ENCODE results near the gene DMD. TPM values are rescaled to one million over a fixed set of nuclear protein-coding genes. Genes with fewer than 3 reads are reported as not detected.
"Not testable (repeated sequence)": the region's sequence is repeated elsewhere in the genome, so short reads cannot be mapped to it uniquely, and the experiment has no call there.

Gene DMD
- total RNA-seq, 3 donors from 2014 or later: 11.2 to 140 (median 12.6) TPM

DNA sequence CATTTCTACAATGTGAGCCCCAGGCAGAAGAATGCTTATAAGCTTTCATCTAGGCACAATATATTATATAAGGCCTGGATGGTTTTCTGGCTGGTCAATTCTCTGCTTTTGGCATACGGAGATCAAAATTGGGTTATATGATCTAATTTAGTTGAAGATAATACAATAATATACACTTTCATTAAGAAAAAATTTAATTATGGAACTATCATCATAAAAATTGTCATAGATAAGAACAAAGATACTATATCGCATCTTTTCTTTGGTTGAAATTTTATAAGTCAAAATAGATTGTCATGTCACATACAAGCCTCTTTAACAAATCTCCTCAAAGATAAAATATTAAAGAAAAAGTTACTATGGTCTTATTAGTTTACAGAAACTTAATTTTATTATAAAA lies 17.1 kb downstream of the DMD start:
- ATAC-seq (no peak), DNase-seq (no peak)
- Histone ChIP-seq H3K4me3 (no peak overlapping the region), H3K9me3 (peaks cover 3% of the 10 kb centered on the region), H3K36me3 (ENCODE audit: low read depth) (no peaks in the 10 kb centered on the region), H3K4me1 (ENCODE audit: low read depth) (no peaks in the 10 kb centered on the region)
- intact Hi-C loops (cut with DNase I, micrococcal nuclease): no loop called here
- TF ChIP-seq, protein P1, sequence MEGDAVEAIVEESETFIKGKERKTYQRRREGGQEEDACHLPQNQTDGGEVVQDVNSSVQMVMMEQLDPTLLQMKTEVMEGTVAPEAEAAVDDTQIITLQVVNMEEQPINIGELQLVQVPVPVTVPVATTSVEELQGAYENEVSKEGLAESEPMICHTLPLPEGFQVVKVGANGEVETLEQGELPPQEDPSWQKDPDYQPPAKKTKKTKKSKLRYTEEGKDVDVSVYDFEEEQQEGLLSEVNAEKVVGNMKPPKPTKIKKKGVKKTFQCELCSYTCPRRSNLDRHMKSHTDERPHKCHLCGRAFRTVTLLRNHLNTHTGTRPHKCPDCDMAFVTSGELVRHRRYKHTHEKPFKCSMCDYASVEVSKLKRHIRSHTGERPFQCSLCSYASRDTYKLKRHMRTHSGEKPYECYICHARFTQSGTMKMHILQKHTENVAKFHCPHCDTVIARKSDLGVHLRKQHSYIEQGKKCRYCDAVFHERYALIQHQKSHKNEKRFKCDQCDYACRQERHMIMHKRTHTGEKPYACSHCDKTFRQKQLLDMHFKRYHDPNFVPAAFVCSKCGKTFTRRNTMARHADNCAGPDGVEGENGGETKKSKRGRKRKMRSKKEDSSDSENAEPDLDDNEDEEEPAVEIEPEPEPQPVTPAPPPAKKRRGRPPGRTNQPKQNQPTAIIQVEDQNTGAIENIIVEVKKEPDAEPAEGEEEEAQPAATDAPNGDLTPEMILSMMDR (IDR thresholded peaks at IDR 0.05): no peak

DNA sequence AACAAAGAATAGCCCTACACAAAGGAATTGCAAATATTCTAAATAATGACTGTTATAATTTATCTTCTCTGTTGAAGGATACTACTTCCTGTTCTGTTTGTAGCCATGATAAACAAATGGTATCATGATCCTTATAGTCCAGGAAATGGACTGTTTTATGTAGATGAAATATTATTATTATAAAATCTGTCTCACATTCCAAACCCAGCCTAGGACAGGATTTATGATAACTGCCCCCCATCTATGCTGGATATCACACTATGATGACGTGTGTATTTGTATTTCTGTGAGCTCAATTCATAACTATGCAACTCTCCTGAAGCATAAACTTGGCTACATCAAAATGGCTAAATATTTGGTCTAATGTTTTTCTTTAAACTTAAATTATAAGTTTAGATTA lies 21.3 kb downstream of the DMD start:
- DNase-seq (no peak), ATAC-seq (no peak)
- Histone ChIP-seq H3K4me3 (no peak overlapping the region), H3K36me3 (ENCODE audit: low read depth) (no peaks in the 10 kb centered on the region), H3K9me3 (no peaks in the 10 kb centered on the region), H3K4me1 (ENCODE audit: low read depth) (no peaks in the 10 kb centered on the region)
- TF ChIP-seq, protein P1 (IDR thresholded peaks at IDR 0.05): no peak
- intact Hi-C loops (cut with DNase I, micrococcal nuclease): no loop called here

DNA sequence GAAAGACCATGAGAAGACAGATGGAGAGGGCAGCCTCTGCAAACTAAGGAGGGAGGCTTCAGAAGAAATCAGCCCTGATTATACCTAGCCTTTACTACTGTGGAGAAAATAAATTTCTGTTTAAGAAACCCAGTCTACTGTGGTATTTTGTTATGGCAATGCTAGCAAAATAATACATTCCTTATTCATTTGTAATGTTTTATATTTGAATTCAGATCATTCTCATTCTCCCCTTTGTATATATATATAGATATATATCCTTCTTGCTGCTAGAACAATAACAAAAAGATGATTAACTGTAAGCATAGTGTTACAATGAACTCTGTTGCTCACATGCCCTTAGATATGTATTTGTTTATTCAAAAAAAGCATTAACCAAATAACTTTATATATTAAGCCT lies 22.5 kb downstream of the DMD start:
- H3K4me1 ChIP-seq (ENCODE audit: low read depth): no peaks in the 10 kb centered on the region
- no peaks in the 10 kb centered on the region for H3K36me3 ChIP-seq (ENCODE audit: low read depth)
- TF ChIP-seq, protein P1 (IDR thresholded peaks at IDR 0.05): no peak
- ATAC-seq: no peak
- DNase-seq: no peak
- no peak overlapping the region for H3K4me3 ChIP-seq
- no peaks in the 10 kb centered on the region for H3K9me3 ChIP-seq
- intact Hi-C loops (cut with DNase I, micrococcal nuclease): no loop called here

DNA sequence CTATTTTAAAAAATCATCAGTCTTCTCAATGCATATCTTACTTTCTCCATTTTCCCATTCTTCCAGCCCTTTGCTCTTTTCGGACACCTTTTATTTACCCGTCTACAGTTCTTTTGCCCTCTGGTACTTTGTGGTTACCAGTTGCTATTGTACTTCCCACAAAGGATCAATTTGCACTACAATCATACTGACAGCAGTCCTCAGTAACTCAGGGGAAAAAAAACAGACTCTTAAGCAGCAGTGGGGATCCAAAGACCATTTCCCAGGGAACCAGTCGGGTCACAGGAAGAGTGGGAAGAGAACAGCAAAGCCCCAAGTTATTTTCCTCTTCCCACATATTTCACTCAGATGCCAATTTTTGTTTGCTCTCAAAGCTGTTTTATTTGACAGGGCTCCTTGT lies 23.1 kb downstream of the DMD start:
- Histone ChIP-seq H3K4me1 (ENCODE audit: low read depth) (no peaks in the 10 kb centered on the region), H3K9me3 (no peaks in the 10 kb centered on the region)
- ATAC-seq: no peak

DNA sequence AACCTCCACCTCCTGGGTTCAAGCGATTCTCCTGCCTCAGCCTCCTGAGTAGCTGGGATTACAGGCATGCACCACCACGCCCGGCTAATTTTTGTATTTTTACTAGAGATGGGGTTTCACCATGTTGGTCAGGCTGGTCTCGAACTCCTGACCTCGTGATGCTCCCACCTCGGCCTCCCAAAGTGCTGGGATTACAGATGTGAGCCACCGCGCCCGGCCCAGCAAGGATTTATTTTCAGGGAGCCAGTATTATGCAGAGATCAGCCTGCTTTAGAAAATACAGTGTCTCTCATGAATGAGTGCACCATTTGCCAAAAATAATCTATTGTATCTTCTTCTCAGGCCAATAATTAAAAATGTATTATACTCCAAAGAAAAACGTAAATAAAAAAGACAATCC lies 26.5 kb downstream of the DMD start:
- H3K9me3 ChIP-seq; intact Hi-C loops (cut with DNase I, micrococcal nuclease); H3K4me3 ChIP-seq; ATAC-seq; H3K4me1 ChIP-seq (ENCODE audit: low read depth); DNase-seq; H3K36me3 ChIP-seq (ENCODE audit: low read depth): not testable (repeated sequence)

More for the DNA sequence above, 23.1 kb downstream of the DMD start:
- no peak for DNase-seq
- Histone ChIP-seq H3K4me3 (no peak overlapping the region), H3K36me3 (ENCODE audit: low read depth) (no peaks in the 10 kb centered on the region)
- TF ChIP-seq, protein P1 (IDR thresholded peaks at IDR 0.05): no peak
- intact Hi-C loops (cut with DNase I, micrococcal nuclease): no loop called here

DNA sequence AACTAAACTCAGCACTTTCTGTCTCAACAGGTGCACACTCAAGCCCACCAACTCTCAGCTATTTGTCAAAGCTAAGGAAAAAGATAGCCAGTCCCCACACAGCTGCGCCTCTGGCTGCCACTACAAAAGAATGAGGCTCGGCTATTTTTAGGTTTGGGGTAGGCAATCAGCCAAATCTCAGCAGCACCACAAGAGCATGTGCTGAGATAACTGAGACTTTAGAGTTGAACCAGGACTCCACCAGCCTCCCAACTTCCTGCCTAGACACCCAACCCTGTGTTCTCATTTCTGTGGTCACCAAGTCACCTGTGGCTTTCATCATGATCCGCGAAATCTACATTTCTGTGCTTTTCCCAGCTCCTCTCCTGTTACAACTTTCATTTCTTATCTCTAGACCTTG lies 28.0 kb downstream of the DMD start:
- DNase-seq: no peak
- Histone ChIP-seq H3K9me3 (no peaks in the 10 kb centered on the region), H3K36me3 (ENCODE audit: low read depth) (no peaks in the 10 kb centered on the region), H3K4me3 (no peak overlapping the region), H3K4me1 (ENCODE audit: low read depth) (no peaks in the 10 kb centered on the region)
- TF ChIP-seq, protein P1 (IDR thresholded peaks at IDR 0.05): no peak
- intact Hi-C loops (cut with DNase I, micrococcal nuclease): no loop called here
- no peak for ATAC-seq
